ENCODE data around the gene MACC1. TPM values are rescaled to one million over a fixed set of nuclear protein-coding genes. Genes with fewer than 3 reads are reported as not detected.

The MACC1 gene
- total and polyA plus RNA-seq, 8 donors, result 1.5 to 27.0 (median 9.6) TPM

DNA sequence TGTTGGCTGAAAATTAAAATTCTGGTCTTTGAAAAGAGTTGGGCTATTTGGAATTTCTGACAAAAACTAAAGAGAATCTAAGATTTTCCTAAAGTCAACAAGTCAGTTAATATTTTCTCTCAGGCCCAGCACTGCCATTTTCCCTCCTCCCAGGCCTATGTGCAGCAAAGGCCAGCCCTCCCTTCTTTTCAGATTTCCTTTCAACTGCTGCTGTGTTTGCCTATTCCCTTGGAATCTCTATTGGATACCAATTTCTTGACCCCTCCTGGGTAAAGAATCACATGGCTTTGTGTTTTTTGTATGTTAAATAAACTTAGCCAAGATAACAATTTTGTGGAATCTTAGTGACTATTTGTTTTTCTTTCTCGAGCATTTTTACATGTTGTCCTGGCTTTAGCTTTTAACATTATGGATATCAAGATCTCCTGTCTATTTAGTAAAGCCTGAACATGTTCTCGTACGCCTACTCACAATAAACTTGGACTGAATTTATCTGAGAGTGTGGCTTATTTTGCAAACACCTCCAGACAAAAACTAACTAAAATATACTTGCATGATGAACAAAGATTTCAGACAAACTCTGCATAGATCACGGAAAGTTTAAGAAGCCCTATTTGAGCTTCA lies 19.9 kb downstream of the MACC1 start:
- Histone ChIP-seq H3K9me3 (no peaks in the 10 kb centered on the region), H3K36me3 (no peaks in the 10 kb centered on the region), H3K27me3 (no peaks in the 10 kb centered on the region), H3K4me3 (no peak overlapping the region), H3K27ac (no peak overlapping the region), H3K4me1 (peaks cover 8 to 13% (median 11%) of the 10 kb centered on the region in 3 donors)
- WGBS, 2 donors, result 44 to 45% methylated on average over 4 of the region's 4 CpGs
- TF ChIP-seq, protein P1, sequence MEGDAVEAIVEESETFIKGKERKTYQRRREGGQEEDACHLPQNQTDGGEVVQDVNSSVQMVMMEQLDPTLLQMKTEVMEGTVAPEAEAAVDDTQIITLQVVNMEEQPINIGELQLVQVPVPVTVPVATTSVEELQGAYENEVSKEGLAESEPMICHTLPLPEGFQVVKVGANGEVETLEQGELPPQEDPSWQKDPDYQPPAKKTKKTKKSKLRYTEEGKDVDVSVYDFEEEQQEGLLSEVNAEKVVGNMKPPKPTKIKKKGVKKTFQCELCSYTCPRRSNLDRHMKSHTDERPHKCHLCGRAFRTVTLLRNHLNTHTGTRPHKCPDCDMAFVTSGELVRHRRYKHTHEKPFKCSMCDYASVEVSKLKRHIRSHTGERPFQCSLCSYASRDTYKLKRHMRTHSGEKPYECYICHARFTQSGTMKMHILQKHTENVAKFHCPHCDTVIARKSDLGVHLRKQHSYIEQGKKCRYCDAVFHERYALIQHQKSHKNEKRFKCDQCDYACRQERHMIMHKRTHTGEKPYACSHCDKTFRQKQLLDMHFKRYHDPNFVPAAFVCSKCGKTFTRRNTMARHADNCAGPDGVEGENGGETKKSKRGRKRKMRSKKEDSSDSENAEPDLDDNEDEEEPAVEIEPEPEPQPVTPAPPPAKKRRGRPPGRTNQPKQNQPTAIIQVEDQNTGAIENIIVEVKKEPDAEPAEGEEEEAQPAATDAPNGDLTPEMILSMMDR (IDR thresholded peaks at IDR 0.05), result no peak
- DNase-seq, result no peak
- no peak for FAIRE-seq
- intact Hi-C loops (cut with DNase I), result no loop called here
- peak in 2 of 4 donors; percentile 52 to 75 for ATAC-seq

DNA sequence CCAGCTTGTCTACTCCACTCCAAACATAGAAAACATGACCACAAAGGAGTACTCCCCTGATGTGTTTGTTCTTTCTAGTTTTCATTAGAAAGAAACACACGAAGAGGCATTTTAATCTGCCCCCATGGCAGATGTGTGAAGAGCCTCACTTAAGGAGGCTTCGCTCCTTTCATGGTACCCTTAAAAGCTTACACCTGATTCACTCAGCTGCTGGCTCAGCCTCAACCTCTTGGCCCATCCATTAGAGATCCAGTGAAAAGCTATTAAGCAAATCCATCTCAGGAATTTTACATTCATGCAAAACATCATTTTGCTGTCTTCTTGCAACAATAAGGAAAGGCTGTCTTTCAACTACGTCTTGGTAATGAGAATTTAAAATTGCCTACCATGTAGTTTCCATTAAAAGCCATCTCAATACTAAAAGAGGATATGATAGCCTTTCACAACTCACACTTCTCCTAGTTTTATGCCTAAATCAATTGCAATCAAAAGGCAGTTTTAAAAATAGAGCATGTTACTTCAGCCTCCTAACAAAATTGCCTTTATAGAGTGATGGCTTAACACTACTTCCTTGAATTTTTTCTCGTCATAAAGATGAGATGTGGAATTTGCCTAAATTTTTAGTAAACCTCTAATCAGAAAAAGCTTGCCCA lies 22.7 kb downstream of the MACC1 start:
- Histone ChIP-seq H3K4me3 (no peak overlapping the region), H3K27ac (no peak overlapping the region), H3K4me1 (peaks cover 8 to 15% (median 13%) of the 10 kb centered on the region in 3 donors), H3K36me3 (no peaks in the 10 kb centered on the region), H3K9me3 (no peaks in the 10 kb centered on the region), H3K27me3 (no peaks in the 10 kb centered on the region)
- intact Hi-C loops (cut with DNase I), result no loop called here
- TF ChIP-seq, protein P1 (IDR thresholded peaks at IDR 0.05), result no peak
- FAIRE-seq, result no peak
- 84 to 85% methylated on average over 4 of the region's 4 CpGs for WGBS, 2 donors
- ATAC-seq, result no peak
- DNase-seq, result no peak

DNA sequence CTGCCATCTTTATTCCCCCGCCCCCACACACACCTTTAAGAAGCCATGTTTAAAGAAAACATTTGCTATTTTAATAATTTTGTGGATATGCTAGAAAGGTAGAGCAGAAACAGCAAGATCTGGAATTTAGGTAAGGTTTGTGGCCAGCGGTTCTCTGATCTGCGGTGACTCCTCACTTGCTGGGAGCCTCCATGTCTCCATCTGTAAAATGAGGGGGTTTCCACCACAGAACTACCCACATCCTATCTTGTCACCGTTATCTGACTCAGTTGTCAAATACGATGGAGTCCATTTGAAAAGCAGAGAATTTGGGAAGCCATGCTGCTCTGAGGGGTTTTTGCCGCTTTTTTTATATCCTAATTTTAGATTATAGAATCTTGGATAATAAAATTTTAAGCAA lies 23.3 kb downstream of the MACC1 start:
- no peak overlapping the region for H3K4me3 ChIP-seq
- DNase-seq (no peak), FAIRE-seq (no peak), ATAC-seq (no peak)
- 94 to 96% methylated on average over 6 of the region's 6 CpGs for WGBS, 2 donors
- H3K27ac ChIP-seq, result no peak overlapping the region
- H3K4me1 ChIP-seq, result peaks cover 2 to 13% (median 10%) of the 10 kb centered on the region in 3 donors
- no peaks in the 10 kb centered on the region for H3K27me3 ChIP-seq
- intact Hi-C loops (cut with DNase I), result no loop called here
- no peaks in the 10 kb centered on the region for H3K36me3 ChIP-seq
- no peaks in the 10 kb centered on the region for H3K9me3 ChIP-seq
- TF ChIP-seq, protein P1 (IDR thresholded peaks at IDR 0.05), result no peak

DNA sequence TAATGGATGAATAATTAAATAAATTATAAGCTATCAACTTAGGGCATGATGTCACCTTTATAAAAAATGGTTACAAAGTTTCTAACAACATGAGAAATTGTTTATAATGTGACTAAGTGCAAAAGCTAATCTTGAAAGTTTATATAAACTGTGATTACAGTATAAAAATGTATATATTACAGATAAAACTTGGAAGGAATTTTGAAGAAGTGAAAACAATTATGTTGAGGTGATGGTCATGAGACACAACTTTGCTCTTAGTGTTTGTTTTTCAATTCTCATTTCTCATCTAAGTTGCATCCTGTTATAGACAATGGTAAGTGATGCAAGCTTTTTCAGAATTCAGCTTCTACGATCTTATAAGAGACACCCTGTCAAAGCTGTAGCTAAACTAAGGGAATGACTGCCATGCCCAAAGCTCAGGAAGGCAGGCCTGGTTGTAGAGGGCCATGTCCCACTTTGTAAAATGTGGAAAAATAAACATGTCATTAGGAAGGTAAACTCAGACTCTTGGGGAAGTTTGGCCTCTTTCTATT lies 23.9 kb downstream of the MACC1 start:
- no peak for DNase-seq
- Histone ChIP-seq H3K9me3 (no peaks in the 10 kb centered on the region), H3K4me3 (no peak overlapping the region), H3K27me3 (no peaks in the 10 kb centered on the region), H3K36me3 (no peaks in the 10 kb centered on the region), H3K27ac (no peak overlapping the region), H3K4me1 (peaks cover 0 to 13% (median 6%) of the 10 kb centered on the region in 3 donors)
- peak in 1 of 4 donors; percentile 17 for ATAC-seq
- intact Hi-C loops (cut with DNase I), result no loop called here
- TF ChIP-seq, protein P1 (IDR thresholded peaks at IDR 0.05), result no peak
- no peak for FAIRE-seq
- 84 to 88% methylated on average over 1 of the region's 1 CpG for WGBS, 2 donors

All from pancreas (tissue), 10 donors.